NCI-H82 treated with DMSO at 0.1 percent for 48 hours (cell line): ENCODE data around the gene SNCA.

Experiments used
- DNase-seq: peaks from one replicate; lab custom pipeline; 2025; ENCODE audit not compliant: unreplicated experiment; lab: John Stamatoyannopoulos, UW

The SNCA gene

DNA sequence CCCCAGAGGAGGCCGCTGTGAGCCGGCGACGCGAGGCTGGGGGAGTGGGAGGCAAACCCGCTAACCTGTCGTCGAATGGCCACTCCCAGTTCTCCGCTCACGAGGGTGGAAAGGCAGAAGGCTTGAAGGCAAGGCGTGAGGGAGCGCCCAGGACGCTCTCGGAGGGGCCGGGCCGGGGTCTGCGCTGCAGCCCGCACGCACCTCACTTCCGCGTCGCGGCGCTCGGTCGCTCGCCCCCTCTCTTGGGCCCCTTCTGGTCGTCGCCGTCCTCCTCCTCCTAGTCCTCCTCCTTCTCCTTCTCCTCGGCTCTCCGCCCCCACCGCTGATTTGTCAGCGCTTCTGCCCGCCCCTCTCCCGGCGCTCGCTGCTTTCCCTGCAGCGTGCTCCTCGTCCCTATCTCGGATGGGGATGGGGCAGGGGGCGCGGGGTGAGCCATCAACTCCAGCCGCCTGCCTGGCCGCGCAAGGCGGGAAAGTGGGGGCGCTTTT, at the start of gene SNCA:
Gene SNCA, minus strand, starts transcription at position 265 of the 488 bp plus-strand sequence. CDS start 1,494 bp downstream, outside the sequence.
- DNase-seq: peak; percentile 48

DNA sequence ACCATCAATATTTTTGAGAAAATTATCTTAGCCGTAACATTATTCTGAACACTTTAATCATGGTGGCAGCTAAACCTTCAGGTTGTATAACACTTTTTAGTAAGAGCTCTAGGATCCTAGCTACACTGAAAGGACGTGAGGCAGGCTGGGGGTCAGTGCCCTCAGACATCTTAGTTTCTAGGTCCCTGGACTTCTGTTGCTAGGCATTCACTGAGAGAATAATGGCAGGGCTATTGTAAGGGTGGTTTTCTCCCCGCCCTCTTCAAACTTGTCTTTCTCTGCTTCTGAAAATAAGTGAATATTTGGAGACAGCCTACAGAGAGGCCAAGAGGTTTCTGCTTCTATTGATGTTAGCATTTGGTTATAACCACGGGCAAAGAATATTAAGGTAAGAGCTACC, 42.3 kb upstream of the SNCA start:
- no peak for DNase-seq

DNA sequence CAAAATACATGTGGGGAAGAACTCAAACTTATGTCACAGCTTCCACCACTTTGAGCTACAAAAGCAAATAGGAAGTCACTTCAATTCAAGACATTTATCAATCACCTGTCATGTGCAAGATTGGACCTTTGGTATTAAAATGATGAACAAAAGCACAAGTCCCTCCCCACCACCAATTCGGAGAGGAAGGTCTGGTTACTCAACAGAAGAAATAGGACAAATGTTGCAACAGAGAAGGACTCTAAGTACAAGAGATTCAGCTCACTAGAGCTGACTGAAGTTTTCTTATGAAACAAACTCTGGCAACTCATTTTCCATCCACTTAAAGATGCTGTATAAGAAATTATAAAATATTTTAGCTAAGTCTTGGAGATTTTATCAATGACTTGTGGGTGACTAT, 41.6 kb upstream of the SNCA start:
- DNase-seq: no peak

GRCh38 chr4:89876548-89876947, 39.6 kb upstream of the SNCA start:
- DNase-seq: no peak

GRCh38 chr4:89871211-89871610, 34.2 kb upstream of the SNCA start:
- peak; percentile 5 for DNase-seq

DNA sequence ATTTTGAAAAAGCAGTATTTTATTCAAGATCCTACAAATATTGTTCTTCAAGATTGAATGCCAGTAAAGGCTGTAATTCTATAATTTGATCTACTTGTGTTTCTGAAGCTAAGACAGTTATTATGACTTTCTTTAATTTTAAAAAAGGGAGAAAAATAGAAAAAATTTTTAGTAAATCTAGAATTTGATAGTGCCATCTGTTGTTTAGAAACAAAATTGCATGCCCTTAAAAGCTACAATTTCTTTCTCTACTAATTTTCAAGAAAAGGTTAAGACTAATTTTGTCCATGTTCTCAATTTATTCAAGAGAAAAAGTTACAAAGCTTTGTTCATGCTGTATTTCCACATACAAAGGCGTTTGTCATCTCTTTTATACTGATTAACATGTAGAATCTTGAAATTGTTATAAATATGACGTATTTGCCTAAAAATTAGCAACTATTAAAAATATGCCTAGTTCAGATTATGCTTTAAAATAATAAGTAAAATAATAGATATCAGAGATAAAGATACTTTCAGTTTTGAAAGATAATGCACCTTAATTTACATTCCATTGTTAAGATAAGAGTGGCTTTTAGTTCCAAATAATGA, 32.1 kb upstream of the SNCA start:
- DNase-seq: no peak

DNA sequence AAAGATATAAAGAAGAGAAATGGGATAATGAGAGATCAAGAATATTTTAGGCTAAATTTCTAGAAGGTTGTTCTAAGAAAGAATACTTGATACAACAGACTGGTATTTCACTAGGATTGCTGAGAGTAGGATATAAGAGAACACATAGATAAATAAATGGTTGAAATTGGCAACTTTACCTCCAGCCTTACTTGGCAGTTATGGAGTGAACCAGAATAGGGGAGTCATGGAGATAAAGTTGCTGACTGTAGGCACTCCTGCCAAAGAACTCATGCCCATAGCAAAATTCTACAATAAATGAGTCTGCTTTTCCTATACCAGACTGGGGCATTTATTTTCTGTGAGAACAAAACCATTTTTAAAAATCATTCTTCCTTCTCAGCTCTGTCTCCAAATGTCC, 31.3 kb upstream of the SNCA start:
- DNase-seq: no peak

DNA sequence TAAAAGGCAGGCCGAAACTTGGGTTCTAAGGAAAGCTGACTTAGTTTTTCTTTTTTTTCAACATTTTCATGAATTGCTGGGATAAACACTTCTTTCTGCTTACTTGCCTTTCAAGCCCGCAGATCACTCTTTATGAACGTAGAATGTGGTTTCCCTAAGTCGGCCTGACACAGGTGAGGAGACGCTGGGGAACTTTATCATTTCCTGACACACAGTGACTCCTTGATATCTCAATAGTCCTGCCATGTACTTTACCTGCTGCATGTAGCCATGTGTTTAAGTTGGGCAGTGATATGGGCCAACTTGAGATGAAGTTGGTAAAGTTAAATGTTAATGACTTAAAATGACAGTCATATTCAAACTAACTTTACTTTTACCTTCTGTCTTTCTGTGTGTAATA, 26.6 kb upstream of the SNCA start:
- DNase-seq: no peak

- no peak for DNase-seq
Observed at GRCh38 chr4:89860971-89861370, 24.0 kb upstream of the SNCA start.

DNA sequence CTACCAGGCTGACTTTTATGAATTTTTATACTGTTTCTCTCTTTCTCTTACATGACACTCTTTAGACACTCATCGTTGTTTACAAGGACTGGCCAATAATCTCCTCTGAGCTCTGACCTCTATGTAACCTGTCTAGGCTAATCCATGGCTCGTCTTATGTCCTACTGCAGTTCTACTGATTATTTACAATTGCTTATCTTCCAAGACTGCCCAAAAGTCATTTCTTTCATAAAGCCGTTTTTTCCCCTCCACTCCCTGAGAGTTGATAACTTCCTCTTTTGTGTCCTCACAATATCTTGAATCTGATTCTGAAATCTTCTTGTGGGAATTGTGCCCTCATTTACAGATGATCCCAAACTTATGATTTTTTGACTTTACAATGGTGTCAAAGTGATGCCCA, 18.3 kb upstream of the SNCA start:
- DNase-seq: no peak

DNA sequence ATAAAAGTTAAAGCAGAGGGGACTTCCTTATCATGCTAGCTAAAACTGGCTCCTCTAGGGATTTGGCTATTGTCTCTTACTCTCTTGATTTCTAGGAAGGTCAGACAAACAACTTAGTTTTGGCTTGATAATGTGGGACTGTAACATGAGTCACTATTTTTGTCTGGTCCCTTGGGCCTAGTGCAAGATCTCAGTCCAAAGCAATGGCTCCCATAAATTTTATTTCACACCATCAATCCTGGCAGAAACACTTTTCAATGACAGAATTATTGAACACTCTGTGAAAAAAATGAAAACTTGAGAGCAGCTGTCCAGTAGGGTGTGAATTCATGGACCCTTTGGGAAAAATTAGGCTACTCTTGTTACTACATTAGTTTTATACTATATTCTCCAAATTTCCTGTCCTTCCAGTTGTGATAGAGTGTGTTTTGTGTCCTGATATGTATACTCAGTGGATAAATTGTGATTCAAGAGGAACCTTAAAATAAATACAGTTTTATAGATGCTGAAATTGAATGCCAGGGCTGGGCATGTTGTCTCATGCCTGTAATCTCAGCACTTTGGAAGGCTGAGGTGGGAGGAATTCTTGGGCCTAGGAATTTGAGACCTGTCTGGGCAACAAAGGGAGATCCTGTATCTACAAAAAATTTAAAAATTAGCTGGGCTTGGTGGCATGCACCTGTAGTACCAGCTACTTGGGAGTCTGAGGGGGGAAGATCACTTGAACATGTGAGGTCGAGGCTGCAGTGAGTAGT, 10.8 kb upstream of the SNCA start:
- DNase-seq: no peak

- no peak for DNase-seq
Observed at GRCh38 chr4:89839558-89839957, 2.6 kb upstream of the SNCA start.

DNA sequence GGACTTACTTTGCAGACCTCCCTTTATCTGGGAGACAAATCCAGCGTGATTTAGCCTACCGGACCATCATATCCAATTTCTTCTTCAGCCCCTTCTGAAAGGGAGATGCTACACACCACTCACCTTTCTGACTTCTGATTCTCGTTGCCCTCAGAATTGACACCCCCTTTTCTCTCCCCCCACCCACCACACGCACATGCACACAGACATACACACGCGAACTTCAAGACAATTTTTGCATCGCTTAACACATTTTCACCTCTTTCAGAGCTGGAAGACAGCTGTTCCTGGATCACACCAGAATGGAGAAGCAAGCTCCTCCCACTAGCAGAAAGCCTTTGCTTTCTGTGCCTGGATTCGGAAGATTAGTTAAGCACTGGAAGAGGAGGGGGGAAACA, 1.0 kb upstream of the SNCA start:
- DNase-seq: peak; percentile 18

- DNase-seq: peak; percentile 53
Observed at GRCh38 chr4:89837385-89837992, 528 bp upstream of the SNCA start.

DNA sequence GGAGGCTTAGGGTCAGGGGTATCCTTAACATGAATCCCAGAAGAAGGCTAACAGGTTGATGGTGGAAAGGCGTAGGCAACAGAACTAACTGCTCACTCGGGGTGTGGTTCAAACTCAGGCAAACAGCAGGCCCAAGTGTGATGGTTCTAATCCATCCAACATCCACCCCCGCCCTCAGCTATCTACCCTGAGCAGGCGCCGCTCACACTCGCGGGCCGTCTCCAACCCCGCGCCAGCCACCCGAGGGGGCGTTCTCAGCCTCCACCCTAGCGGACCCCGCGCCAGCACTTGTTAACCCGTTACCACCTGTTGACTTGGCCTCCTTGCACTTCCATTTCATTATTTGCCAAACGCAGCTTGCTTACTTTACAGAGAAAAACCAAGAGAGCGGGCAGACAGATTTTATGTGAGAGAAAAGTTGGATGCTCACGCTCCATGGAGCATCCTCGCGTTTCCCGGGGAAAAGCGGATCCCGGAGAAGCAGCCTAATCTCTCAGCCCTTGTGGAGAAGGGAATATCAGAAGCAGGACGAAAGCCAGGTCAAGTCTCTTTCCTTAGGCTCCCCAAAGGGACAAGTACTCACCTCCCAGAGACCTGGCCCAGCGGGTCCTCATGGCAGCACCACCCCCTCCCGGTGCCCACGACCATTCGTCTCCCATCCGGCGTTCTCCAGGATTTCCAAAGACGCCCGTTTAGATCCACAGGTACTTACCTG, 773 bp downstream of the SNCA start:
- DNase-seq: no peak

DNA sequence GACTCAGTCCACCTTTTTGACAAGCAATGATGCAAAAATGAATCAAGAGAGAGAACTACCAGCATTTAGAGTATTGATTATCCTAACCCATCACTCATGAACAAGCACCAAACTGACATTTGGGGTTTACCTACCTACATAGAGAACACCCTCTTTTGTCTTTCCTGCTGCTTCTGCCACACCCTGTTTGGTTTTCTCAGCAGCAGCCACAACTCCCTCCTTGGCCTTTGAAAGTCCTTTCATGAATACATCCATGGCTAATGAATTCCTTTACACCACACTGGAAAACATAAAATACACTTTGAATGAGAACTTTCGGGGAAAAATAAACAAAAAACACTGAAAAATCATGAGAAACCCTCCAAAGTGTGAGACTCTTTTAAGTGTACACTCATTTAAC, 1.5 kb downstream of the SNCA start:
- no peak for DNase-seq

DNA sequence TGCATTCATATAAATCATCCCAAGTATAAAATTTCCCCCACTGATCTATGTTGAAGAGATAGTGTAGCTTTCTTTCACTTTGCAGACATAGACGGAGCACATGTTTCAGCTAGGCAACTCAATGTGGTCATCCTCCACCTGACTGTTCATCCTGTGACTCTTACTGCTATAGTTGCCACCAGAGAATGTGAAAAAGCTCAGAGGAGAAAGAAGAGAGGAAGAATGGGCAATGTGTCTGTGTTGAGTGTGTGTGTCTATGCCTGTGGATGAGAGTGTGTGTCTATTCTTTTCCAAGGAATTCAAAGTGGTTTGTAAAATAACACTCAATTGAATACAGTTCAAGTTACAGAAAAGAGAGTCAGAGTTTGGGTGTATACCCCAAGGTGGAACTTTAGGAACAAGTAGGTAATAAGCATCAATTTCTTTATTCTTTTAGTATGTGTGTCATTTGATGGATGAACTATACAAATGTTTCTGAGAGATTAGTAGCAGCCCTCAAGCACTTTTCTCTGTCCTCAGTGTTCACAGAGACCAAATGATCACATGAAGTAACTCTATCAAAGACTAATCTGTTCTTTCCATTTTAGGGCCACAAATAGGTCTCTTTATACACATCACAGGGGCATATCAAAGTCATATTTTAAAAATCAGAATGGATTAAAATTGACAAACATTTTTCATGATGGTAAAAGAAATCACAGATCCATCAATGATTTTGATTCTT, 2.3 kb downstream of the SNCA start:
- DNase-seq: no peak

GRCh38 chr4:89829470-89830138, 7.4 kb downstream of the SNCA start:
- DNase-seq: no peak

GRCh38 chr4:89823416-89823815, 13.5 kb downstream of the SNCA start:
- no peak for DNase-seq

GRCh38 chr4:89821612-89822011, 15.3 kb downstream of the SNCA start:
- DNase-seq: no peak
